K562 (cell line): ENCODE results near the gene MAP2K7. TPM values are rescaled to one million over a fixed set of nuclear protein-coding genes. Genes with fewer than 3 reads are reported as not detected.

ENCODE experiments used
- ATAC-seq: fragments of 200-7000 bp; cut with Tn5 transposase; 3 replicates; pipeline ENCODE4 v1.9.1; 2020; ENCODE audit warnings: moderate library complexity
- BruUV-seq: library from RNA; stranded (reverse); fragments of 400-500 nt; replicated peaks from 2 replicates; lab custom pipeline; 2021; lab: Mats Ljungman, UMichigan
- CTCF ChIA-PET: fragments of 300-600 bp; formaldehyde crosslinking; extraction: SDS; loops from one replicate; lab custom pipeline; 2021; ENCODE audit warnings: low intra/inter-chr PET ratio; lab: Yijun Ruan, JAX
- POLR2A ChIA-PET: fragments of 300-600, 350-650 bp; sonication (Branson Sonifier 250); formaldehyde crosslinking; extraction: SDS; loops from one replicate; lab custom pipeline; 2021; ENCODE audit warnings: antibody characterized with exemption, inconsistent platforms; lab: Yijun Ruan, JAX
- DNase-seq, 4 experiments: peaks; one replicate each; pipeline versions ENCODE4 v3.0.0 to v3.0.0-alpha.2; 2011 to 2018; ENCODE audit warnings: low spot score in 3 of 4, mixed read lengths in 3 of 4; ENCODE audit errors: extremely low read depth in 1 of 4
- FAIRE-seq: peaks from 2 replicates; lab custom pipeline; 2011; peaks lifted over from hg19 to GRCh38; lab: Jason Lieb, UNC
- H2AFZ ChIP-seq: 2 replicates; pipeline ENCODE4 v1.6.0; 2011; ENCODE audit warnings: low read depth, low read length, control low read depth, inconsistent platforms
- H3K27ac ChIP-seq: fragments of 200-600 bp; 3 replicates; pipeline ENCODE4 v1.8.0; 2011; ENCODE audit warnings: low read depth, mild to moderate bottlenecking, control low read depth, inconsistent platforms, low read length, moderate library complexity, mixed read lengths; ENCODE audit errors: extremely low read depth
- H3K27me3 ChIP-seq, 2 experiments: fragments of 300-600 bp in 1 of 2; 2 replicates in 1 of 2; 3 replicates in 1 of 2; pipeline versions ENCODE4 v1.6.0 to v1.8.0; 2011; ENCODE audit warnings: inconsistent platforms in 2 of 2, low read length in 2 of 2, mild to moderate bottlenecking in 1 of 2, mixed read lengths in 1 of 2, moderate library complexity in 1 of 2; ENCODE audit not compliant: control insufficient read depth in 2 of 2, insufficient read depth in 2 of 2
- H3K36me3 ChIP-seq: fragments of 300-600 bp; 3 replicates; pipeline ENCODE4 v1.8.0; 2011; ENCODE audit warnings: mild to moderate bottlenecking, low read length, inconsistent platforms; ENCODE audit not compliant: control insufficient read depth, insufficient read depth
- H3K4me1 ChIP-seq, 2 experiments: fragments of 200-600 bp in 1 of 2; replicated peaks in 1 of 2; 2 replicates in 1 of 2; 3 replicates in 1 of 2; pipeline versions ENCODE4 v1.5.1 to v1.8.0; 2011; ENCODE audit warnings: inconsistent platforms in 2 of 2, low read length in 2 of 2, mild to moderate bottlenecking in 1 of 2, mixed read lengths in 1 of 2, moderate library complexity in 1 of 2; ENCODE audit not compliant: control insufficient read depth in 2 of 2, insufficient read depth in 2 of 2
- H3K4me2 ChIP-seq: 2 replicates; pipeline ENCODE4 v1.6.1; 2011; ENCODE audit warnings: low read length, control low read depth, inconsistent platforms, mixed read lengths; ENCODE audit not compliant: insufficient read depth
- H3K4me3 ChIP-seq: fragments of 200-600 bp; sonication (generic), shearing (Covaris generic); 2 replicates; pipeline ENCODE4 v1.5.1; 2016; ENCODE audit warnings: control low read depth, inconsistent platforms
- H3K79me2 ChIP-seq: fragments of 200-600 bp; 3 replicates; pipeline ENCODE4 v1.8.0; 2011; ENCODE audit warnings: low read length, inconsistent platforms; ENCODE audit not compliant: control insufficient read depth, insufficient read depth
- H3K9ac ChIP-seq, 2 experiments: 2 replicates each; pipeline versions ENCODE4 v1.6.0 to v1.6.1; 2011; ENCODE audit warnings: low read depth in 2 of 2, low read length in 2 of 2, control low read depth in 1 of 2, inconsistent platforms in 1 of 2, mild to moderate bottlenecking in 1 of 2, mixed read lengths in 1 of 2; ENCODE audit not compliant: insufficient read depth in 1 of 2
- H3K9me1 ChIP-seq: one replicate; pipeline ENCODE4 v1.6.0; 2011; ENCODE audit warnings: inconsistent platforms, mild to moderate bottlenecking, low read length, moderate library complexity; ENCODE audit not compliant: control insufficient read depth, insufficient read depth
- H3K9me3 ChIP-seq: replicated peaks from 2 replicates; pipeline ENCODE4 v1.5.1; 2011; ENCODE audit warnings: low read depth, low read length, inconsistent platforms; ENCODE audit not compliant: control insufficient read depth, insufficient read depth
- H4K20me1 ChIP-seq: replicated peaks from 2 replicates; pipeline ENCODE4 v1.6.1; 2011; ENCODE audit warnings: low read length, inconsistent platforms, mixed read lengths; ENCODE audit not compliant: control insufficient read depth, insufficient read depth
- CBX5 ChIP-seq: IDR thresholded peaks from 2 replicates; pipeline ENCODE4 v1.6.1; 2014; ENCODE audit warnings: low read depth, borderline replicate concordance
- ETS2 ChIP-seq: IDR thresholded peaks from 2 replicates; pipeline ENCODE4 v1.6.1; 2016; ENCODE audit warnings: borderline replicate concordance, missing genetic modification characterization, mild to moderate bottlenecking, moderate library complexity, missing compliant biosample characterization; ENCODE audit not compliant: poor library complexity, severe bottlenecking
- ETV5 ChIP-seq: sonication (generic); formaldehyde crosslinking; IDR thresholded peaks from 2 replicates; pipeline ENCODE4 v1.4.0; 2020; ENCODE audit warnings: low read depth, mild to moderate bottlenecking, missing genetic modification reagents
- HCFC1 ChIP-seq: IDR thresholded peaks from 2 replicates; pipeline ENCODE4 v1.6.1; 2012; ENCODE audit warnings: low read depth, low read length, improper control_type of control experiment
- MEIS2 ChIP-seq: fragments of 450-650 bp; IDR thresholded peaks from 2 replicates; pipeline ENCODE4 v1.6.1; 2014; ENCODE audit warnings: mild to moderate bottlenecking; ENCODE audit not compliant: partially characterized antibody
- MTA2 ChIP-seq: fragments of 450-650 bp; IDR thresholded peaks from 2 replicates; pipeline ENCODE4 v1.6.1; 2016; ENCODE audit warnings: low read depth
- MYC ChIP-seq, 2 experiments: fragments of 250-450 bp in 1 of 2; sonication (Bioruptor Pico) in 1 of 2; IDR thresholded peaks; 2 replicates each; pipeline versions ENCODE4 v1.5.1 to v1.6.1; 2012 to 2021; ENCODE audit warnings: low read depth in 2 of 2, borderline replicate concordance in 1 of 2, improper control_type of control experiment in 1 of 2, low read length in 1 of 2, mild to moderate bottlenecking in 1 of 2, moderate library complexity in 1 of 2
- RBBP5 ChIP-seq: fragments of 200-600 bp; sonication (generic); IDR thresholded peaks from 2 replicates; pipeline ENCODE4 v1.6.1; 2012; ENCODE audit warnings: borderline replicate concordance, mild to moderate bottlenecking, low read length, control low read depth, inconsistent platforms; ENCODE audit not compliant: insufficient read depth, poor library complexity, severe bottlenecking
- TEAD1 ChIP-seq, 2 experiments: fragments of 450-650 bp in 1 of 2; sonication (generic) in 1 of 2; formaldehyde crosslinking; IDR thresholded peaks; 2 replicates each; pipeline versions ENCODE4 v1.4.0 to v1.8.0; 2020 to 2022; ENCODE audit warnings: mild to moderate bottlenecking in 2 of 2, missing genetic modification reagents in 1 of 2
- XRCC3 ChIP-seq: fragments of 450-650 bp; IDR thresholded peaks from 2 replicates; pipeline ENCODE4 v1.6.1; 2017; ENCODE audit warnings: mild to moderate bottlenecking, moderate library complexity
- ZNF121 ChIP-seq: sonication (generic); formaldehyde crosslinking; conservative IDR thresholded peaks from 2 replicates; pipeline ENCODE4 v1.8.0; 2022; ENCODE audit warnings: missing genetic modification reagents
- ZNF263 ChIP-seq: sonication (generic); formaldehyde crosslinking; IDR thresholded peaks from 2 replicates; pipeline ENCODE4 v1.8.0; 2022; ENCODE audit warnings: mild to moderate bottlenecking, missing genetic modification reagents, borderline replicate concordance
- ZNF444 ChIP-seq: fragments of 250-450 bp; sonication (Bioruptor Pico); IDR thresholded peaks from 2 replicates; pipeline ENCODE4 v1.4.0; 2020; ENCODE audit warnings: mild to moderate bottlenecking, moderate library complexity
- ZNF717 ChIP-seq: fragments of 250-450 bp; sonication (Bioruptor Pico); IDR thresholded peaks from 2 replicates; pipeline ENCODE4 v1.5.0; 2021
- ZSCAN32 ChIP-seq: fragments of 450-650 bp; formaldehyde crosslinking; IDR thresholded peaks from 2 replicates; pipeline ENCODE4 v1.4.0; 2020; ENCODE audit warnings: mild to moderate bottlenecking, moderate library complexity
- WGBS: fragments of 100-300 bp; shearing (Covaris generic); methylation state at CpG from one replicate; pipeline ENCODE4 v1.1.6; 2016; ENCODE audit warnings: low coverage, mixed read lengths; ENCODE audit not compliant: insufficient coverage; ENCODE audit errors: missing lambda C conversion rate; 5-methylcytosine and 5-hydroxymethylcytosine counted together
- in situ Hi-C: fragments of 300-500 bp; cut with MboI; formaldehyde crosslinking; loops from 4 replicates; pipeline ENCODE4 v1.15.0; 2018; ENCODE audit warnings: inconsistent platforms, mixed read lengths
- intact Hi-C: fragments of 100-400 bp; cut with micrococcal nuclease; formaldehyde crosslinking; loops from 2 replicates; pipeline ENCODE4 v1.14.2; 2022
- polyA plus RNA-seq, 8 experiments: library from polyadenylated mRNA; depleted of rRNA in 4 of 8; stranded (reverse) in 5 of 8; unstranded in 3 of 8; fragments of >200 nt; fragmentation: Nextera tagmentation in 2 of 8; fragmentation: Illumina TruSeq in 1 of 8; extraction: Ambion mirVana in 2 of 8; extraction: Trizol in 1 of 8; gene quantifications; 2 replicates each; pipeline versions ENCODE4 v1.2.1 to v1.2.3, GENCODE V29; 2011 to 2014; ENCODE audit warnings: inconsistent platforms in 1 of 8, missing spikeins in 1 of 8
- total RNA-seq, 7 experiments: library from RNA; depleted of rRNA in 6 of 7; stranded (reverse); fragments of >200 nt in 6 of 7; fragmentation: Illumina TruSeq in 2 of 7; extraction: Trizol in 2 of 7; gene quantifications; 2 replicates each; pipeline versions ENCODE4 v1.2.1 to v1.2.3, GENCODE V29; 2011 to 2021; ENCODE audit warnings: low replicate concordance in 1 of 7
- TF ChIP-seq, protein P1 (sequence below): fragments of 450-650 bp; formaldehyde crosslinking; conservative IDR thresholded peaks from 2 replicates; pipeline ENCODE4 v1.4.0; 2022; ENCODE audit warnings: mild to moderate bottlenecking, missing genetic modification characterization
- TF ChIP-seq, protein P2 (sequence below): fragments of 250-450 bp; sonication (Bioruptor Pico); IDR thresholded peaks from 2 replicates; pipeline ENCODE4 v1.6.1; 2021; ENCODE audit warnings: mild to moderate bottlenecking

Gene MAP2K7
- total and polyA plus RNA-seq, 9 of the 15 experiments (the other 6 are each of a cell fraction or from before 2014, with no cell fraction given), result 0.51 to 45.8 (median 14.1) TPM

DNA sequence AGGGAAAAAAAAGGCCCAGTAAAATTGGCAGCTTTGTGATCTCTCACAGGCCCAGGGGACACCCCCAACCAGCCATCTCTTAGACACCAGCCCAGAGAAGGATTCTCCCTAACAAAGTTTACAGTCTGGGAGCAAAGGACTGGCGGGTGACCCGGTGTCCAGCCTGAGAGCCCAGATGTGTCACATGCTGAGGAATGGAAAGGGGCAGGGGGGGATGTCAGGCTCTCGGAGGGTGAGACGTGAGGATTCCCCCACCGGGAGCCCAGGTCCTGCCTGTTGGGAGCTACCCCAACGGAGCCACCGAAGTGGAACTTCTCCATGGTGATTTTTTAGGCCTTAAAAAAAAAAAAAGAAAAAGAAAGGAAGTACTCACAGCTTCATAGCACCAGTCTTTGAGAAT is 27.1 kb downstream of the MAP2K7 start:
- H3K4me2 ChIP-seq, result no peak overlapping the region
- no peaks in the 10 kb centered on the region for H3K27me3 ChIP-seq
- no peak overlapping the region for H3K9ac ChIP-seq
- DNase-seq (no peak), ATAC-seq (no peak), FAIRE-seq (no peak)
- H3K9me3 ChIP-seq, result no peaks in the 10 kb centered on the region
- H3K27ac ChIP-seq, result no peak overlapping the region
- H4K20me1 ChIP-seq, result peaks cover 21% of the 10 kb centered on the region
- H3K4me1 ChIP-seq, result peaks cover 11 to 67% of the 10 kb centered on the region in 2 experiments
- in situ Hi-C loops (no loop called here), intact Hi-C loops (no loop called here)
- WGBS, result 85% methylated on average over 6 of the region's 7 CpGs
- TF ChIP-seq ZNF121 (CRISPR knock-in tag), result no peak
- TF ChIP-seq RBBP5, result no peak
- no peak for TF ChIP-seq MTA2
- TF ChIP-seq, protein P1, sequence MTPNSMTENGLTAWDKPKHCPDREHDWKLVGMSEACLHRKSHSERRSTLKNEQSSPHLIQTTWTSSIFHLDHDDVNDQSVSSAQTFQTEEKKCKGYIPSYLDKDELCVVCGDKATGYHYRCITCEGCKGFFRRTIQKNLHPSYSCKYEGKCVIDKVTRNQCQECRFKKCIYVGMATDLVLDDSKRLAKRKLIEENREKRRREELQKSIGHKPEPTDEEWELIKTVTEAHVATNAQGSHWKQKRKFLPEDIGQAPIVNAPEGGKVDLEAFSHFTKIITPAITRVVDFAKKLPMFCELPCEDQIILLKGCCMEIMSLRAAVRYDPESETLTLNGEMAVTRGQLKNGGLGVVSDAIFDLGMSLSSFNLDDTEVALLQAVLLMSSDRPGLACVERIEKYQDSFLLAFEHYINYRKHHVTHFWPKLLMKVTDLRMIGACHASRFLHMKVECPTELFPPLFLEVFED (CRISPR knock-in tag), result no peak
- TF ChIP-seq ZNF263 (CRISPR knock-in tag), result no peak
- no peak for TF ChIP-seq ETV5 (CRISPR knock-in tag)
- TF ChIP-seq HCFC1, result no peak
- no peak for TF ChIP-seq ZSCAN32 (CRISPR knock-in tag)
- TF ChIP-seq TEAD1 (CRISPR knock-in tag; IDR thresholded peaks at IDR 0.05), result no peak
- TF ChIP-seq, protein P2, sequence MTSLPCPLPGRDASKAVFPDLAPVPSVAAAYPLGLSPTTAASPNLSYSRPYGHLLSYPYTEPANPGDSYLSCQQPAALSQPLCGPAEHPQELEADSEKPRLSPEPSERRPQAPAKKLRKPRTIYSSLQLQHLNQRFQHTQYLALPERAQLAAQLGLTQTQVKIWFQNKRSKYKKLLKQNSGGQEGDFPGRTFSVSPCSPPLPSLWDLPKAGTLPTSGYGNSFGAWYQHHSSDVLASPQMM (CRISPR knock-in tag), result no peak
- TF ChIP-seq CBX5, result no peak
- TF ChIP-seq ZNF717 (CRISPR knock-in tag), result no peak
- no peak for TF ChIP-seq MEIS2
- TF ChIP-seq ZNF444 (CRISPR knock-in tag), result no peak
- no peak for TF ChIP-seq MYC (IDR thresholded peaks at IDR 0.05; ENCODE audit: low read depth, low read length)
- TF ChIP-seq MYC (CRISPR knock-in tag; IDR thresholded peaks at IDR 0.05; ENCODE audit: borderline replicate concordance, low read depth), result no peak
- TF ChIP-seq ETS2 (tag), result no peak
- TF ChIP-seq XRCC3, result no peak
- BruUV-seq, result no TSS peak
- ChIA-PET POLR2A (interaction anchor here (0.6 to 3.3 kb wide), 4 partner anchors 10 to 338 kb away, joined by 3 to 27 read pairs (median 4); partner anchors contain the start of gene TIMM44), CTCF (no interaction called here)
- H3K9me1 ChIP-seq, result no peaks in the 10 kb centered on the region
- no peak overlapping the region for H2AFZ ChIP-seq
- no peaks in the 10 kb centered on the region for H3K79me2 ChIP-seq
- H3K36me3 ChIP-seq, result peaks cover 78% of the 10 kb centered on the region; the same call in 2 of the 3 replicates
- H3K4me3 ChIP-seq, result no peak overlapping the region
